Midbrain (tissue), 1 donor: ENCODE data around the gene NBR1.
"Not testable (repeated sequence)": the region's sequence is repeated elsewhere in the genome, so short reads cannot be mapped to it uniquely, and the experiment has no call there.

Experiments used
- DNase-seq: peaks from one replicate; lab custom pipeline; 2025; lab: John Stamatoyannopoulos, UW

The NBR1 gene

DNA sequence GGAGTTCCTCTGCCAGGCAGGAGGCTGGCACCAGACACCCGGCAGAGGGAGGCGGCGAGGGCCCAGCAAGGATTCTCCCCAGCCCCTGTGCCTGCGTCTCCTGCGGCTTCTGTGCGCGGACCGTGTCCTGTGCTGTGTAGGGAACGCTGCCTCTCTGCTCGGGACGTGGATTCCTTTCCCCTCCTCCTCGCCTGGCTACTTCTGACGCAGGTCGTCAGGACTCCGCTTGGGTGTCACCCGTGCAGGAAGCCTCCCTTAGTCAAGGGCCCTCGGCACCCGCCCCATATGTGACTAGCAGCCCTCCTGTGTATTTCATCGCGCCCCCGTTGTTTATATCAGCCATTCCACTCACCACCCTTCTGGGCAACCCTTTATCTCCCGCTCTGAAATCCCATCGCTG lies 75.4 kb downstream of the NBR1 start:
- DNase-seq, result not testable (repeated sequence)
